GM13977 (cell line): ENCODE measurements around the gene SIX2.

Experiments used
- DNase-seq: peaks from one replicate; pipeline ENCODE4 v3.0.0; 2012; ENCODE audit warnings: low spot score
- in situ Hi-C: fragments of 300-500 bp; cut with MboI; formaldehyde crosslinking; loops from one replicate; pipeline ENCODE4 v1.12.0; 2022; ENCODE audit warnings: low sequenced_read_pairs, low pct_unique_long_range_greater_than_20kb, mixed read lengths, inconsistent platforms; ENCODE audit not compliant: unreplicated experiment
- TF ChIP-seq, protein P1 (sequence below): IDR thresholded peaks from 2 replicates; pipeline ENCODE4 v1.5.1; 2012; ENCODE audit warnings: mild to moderate bottlenecking, control low read depth; ENCODE audit not compliant: insufficient read depth; ENCODE audit errors: extremely low read depth, missing control alignments

The SIX2 gene

DNA sequence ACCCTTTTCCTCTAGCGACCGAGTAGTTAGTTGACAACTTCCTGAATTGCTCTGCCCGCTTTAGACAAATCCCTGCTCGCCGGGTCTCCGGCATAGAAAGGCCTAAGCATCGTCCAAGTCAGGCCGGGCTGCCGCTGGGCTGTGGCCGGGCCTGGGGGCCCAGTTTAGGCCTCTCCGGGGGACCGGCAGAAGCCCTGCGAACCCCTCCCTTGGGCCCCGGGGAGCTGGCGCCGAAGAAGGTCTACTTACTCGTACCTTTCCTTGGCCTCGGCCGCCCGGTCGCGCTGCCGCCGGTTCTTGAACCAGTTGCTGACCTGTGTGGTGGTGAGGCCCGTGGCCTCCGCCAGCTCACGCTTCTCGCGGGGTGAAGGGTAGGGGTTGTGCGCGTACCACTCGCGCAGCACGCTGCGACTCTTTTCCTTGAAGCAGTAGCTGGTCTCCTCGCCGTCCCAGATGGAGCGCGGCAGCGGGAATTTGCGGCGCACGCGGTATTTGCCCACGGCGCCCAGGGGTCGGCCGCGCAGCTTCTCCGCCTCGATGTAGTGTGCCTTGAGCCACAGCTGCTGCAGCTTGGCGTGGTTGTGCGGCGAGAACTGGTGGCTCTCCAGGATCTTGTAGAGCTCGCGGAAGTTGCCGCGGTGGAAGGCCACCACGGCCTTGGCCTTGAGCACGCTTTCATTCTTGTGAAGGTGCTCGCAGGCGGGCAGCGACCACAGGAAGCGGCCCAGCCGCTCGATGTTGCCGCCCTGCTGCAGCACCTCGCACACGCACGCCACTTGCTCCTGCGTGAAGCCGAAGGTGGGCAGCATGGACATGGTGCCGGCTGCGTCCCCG, 739 bp downstream of the SIX2 start:
- in situ Hi-C loops, result no loop called here
- peak; percentile 63 for DNase-seq

DNA sequence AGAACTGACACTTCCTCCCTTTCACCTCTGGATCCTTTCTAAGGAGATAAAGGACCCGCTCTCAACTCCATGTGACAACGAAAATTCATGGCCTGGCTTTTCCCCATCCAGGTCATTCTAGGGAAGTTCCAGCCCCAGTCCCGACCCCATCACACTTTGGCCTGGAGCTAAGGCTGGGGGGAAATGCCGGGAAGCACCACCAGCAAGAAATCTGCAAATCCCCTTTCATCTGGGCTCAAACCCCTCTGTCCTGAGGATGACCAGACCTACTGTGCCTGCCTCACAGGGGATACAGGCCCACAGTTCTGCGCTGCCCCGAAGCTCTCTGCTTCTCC, 1.3 kb downstream of the SIX2 start:
- TF ChIP-seq, protein P1, sequence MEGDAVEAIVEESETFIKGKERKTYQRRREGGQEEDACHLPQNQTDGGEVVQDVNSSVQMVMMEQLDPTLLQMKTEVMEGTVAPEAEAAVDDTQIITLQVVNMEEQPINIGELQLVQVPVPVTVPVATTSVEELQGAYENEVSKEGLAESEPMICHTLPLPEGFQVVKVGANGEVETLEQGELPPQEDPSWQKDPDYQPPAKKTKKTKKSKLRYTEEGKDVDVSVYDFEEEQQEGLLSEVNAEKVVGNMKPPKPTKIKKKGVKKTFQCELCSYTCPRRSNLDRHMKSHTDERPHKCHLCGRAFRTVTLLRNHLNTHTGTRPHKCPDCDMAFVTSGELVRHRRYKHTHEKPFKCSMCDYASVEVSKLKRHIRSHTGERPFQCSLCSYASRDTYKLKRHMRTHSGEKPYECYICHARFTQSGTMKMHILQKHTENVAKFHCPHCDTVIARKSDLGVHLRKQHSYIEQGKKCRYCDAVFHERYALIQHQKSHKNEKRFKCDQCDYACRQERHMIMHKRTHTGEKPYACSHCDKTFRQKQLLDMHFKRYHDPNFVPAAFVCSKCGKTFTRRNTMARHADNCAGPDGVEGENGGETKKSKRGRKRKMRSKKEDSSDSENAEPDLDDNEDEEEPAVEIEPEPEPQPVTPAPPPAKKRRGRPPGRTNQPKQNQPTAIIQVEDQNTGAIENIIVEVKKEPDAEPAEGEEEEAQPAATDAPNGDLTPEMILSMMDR, result no peak
- peak; percentile 35 for DNase-seq
- in situ Hi-C loops, result no loop called here

More for the DNA sequence above, 739 bp downstream of the SIX2 start:
- TF ChIP-seq, protein P1, result no peak

DNA sequence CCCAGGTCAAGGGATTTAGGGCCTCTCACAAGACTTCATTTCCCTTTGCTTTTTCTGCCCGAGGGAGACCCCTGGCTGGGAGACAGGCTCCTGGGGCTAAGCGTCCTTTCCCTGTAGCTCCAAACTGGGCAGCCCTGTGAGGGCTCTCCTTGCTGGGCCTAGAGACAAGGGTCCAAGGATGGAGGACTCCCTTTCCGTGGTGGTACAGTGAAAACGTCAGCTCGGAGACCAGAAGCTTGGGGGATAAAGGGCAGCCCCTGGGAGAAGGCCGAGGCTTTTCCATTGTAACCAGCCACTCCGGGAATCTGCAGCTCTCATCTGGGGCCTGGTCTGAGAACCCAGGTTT, 2.3 kb downstream of the SIX2 start:
- TF ChIP-seq, protein P1, result no peak
- DNase-seq, result peak; percentile 23
- in situ Hi-C loops, result no loop called here

DNA sequence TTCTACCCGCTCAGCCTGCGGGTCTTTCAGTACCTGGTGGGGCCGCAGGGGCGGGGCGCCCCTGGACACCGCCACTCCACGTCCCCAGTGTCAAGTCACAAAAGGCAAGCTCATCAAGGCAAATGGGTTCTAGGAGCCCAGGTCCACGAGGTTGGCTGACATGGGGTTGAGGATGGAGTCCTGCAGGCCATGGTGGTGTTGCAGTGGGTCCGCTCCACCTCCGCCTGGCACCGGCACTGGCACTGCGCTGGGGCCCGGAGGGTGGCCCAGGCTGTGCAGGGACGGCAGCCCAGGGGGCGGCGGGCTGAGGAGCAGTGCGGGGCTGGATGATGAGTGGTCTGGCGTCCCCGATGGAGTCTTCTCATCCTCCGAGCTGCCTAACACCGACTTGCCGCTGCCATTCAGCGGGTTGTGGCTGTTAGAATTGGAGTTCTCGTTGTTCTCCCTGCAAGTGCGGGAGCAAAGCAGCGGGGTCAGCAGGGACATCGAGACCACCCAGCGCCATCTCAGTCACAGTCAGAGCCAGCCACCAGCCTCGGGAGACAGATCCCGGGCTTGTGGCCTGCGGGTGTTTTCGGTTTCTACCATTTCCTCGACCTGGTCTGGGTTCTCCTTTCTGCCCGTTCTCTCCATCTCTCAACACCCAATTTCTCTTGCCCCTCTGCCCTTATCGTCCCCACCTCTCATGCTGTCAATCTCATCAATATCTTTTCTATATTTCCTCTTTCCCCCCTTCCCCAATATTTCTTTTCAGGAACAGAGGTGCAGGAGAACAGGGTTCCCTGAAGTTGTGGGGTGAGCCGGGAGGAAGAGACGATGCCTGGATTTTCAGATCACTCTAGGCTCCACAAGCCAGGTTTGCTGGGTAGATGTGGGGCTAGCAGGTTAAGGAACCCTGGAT, 3.0 kb downstream of the SIX2 start:
- in situ Hi-C loops, result no loop called here
- DNase-seq, result no peak
- TF ChIP-seq, protein P1, result no peak

DNA sequence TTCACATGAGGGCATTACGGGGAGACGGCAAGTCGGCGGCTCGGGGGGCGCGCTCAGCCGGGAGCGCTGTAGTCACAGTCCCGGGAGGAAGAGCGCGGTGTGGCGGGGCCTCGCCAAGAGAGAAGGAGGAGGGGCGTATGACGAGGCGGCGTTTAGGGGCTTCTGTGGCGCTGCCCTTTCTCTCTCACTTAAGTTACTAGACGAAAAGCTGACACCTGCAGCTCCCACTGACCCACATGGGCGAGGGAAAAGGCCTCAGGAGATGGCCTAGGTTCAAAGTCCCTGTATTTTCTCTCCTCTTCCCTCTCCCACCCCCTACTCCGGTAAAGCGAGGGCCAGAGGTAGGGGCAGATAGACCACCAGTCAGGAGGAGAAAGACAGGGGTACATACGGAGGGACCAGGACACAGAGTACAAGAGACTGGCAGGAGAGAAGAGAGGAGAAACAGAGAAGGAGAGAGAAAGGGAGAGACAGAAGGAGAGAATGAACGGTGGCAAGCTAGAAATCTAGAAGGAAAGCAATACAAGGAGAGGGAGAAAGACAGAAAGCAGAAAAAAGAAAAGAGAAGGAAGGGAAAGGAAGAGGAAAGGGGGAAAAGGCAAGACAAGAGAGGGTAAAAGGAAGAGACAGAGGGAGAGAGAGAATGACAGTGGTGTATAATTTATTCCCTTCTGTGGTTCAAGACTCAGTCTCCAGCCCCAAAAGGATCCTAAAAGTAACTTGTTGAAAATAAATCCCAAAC, 3.8 kb downstream of the SIX2 start:
- TF ChIP-seq, protein P1, result no peak
- in situ Hi-C loops, result no loop called here
- DNase-seq, result no peak

DNA sequence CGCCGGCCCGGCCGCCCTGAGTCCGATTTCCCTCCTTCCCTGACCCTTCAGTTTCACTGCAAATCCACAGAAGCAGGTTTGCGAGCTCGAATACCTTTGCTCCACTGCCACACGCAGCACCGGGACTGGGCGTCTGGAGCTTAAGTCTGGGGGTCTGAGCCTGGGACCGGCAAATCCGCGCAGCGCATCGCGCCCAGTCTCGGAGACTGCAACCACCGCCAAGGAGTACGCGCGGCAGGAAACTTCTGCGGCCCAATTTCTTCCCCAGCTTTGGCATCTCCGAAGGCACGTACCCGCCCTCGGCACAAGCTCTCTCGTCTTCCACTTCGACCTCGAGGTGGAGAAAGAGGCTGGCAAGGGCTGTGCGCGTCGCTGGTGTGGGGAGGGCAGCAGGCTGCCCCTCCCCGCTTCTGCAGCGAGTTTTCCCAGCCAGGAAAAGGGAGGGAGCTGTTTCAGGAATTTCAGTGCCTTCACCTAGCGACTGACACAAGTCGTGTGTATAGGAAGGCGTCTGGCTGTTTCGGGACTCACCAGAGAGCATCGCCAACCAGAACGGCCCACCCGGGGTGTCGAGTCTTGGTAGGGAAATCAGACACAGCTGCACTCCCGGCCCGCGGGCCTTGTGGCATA, 4.6 kb downstream of the SIX2 start:
- in situ Hi-C loops, result no loop called here
- TF ChIP-seq, protein P1, result no peak
- DNase-seq, result no peak
